GM11168 (cell line): Measurements from ENCODE around the gene DDX43.
"Not testable (repeated sequence)": the region's sequence is repeated elsewhere in the genome, so short reads cannot be mapped to it uniquely, and the experiment has no call there.

ENCODE experiments used
- in situ Hi-C: fragments of 300-500 bp; cut with MboI; formaldehyde crosslinking; loops from one replicate; pipeline ENCODE4 v1.12.0; 2022; ENCODE audit warnings: low sequenced_read_pairs; ENCODE audit not compliant: unreplicated experiment

The DDX43 gene

GRCh38 chr6:73394577-73395354 is at the start of gene DDX43:
DDX43 (plus strand) TSS chr6:73394828; CDS start chr6:73394906, 78 bp downstream.
- in situ Hi-C loops = no loop called here

- in situ Hi-C loops = no loop called here
These were observed 46.0 kb upstream of the DDX43 start for GRCh38 chr6:73348550-73349204.

GRCh38 chr6:73349311-73349710 is 45.3 kb upstream of the DDX43 start:
- in situ Hi-C loops = no loop called here

GRCh38 chr6:73353636-73354593 is 40.7 kb upstream of the DDX43 start, which contains the start of gene DPPA5:
DPPA5 (minus strand) TSS chr6:73354276; CDS start chr6:73354225, 51 bp downstream.
- in situ Hi-C loops = no loop called here

GRCh38 chr6:73362358-73362757 is 32.3 kb upstream of the DDX43 start, which contains the start of gene KHDC3L:
KHDC3L (plus strand) TSS chr6:73362658; CDS start chr6:73362730, 72 bp downstream.
- in situ Hi-C loops = no loop called here

- in situ Hi-C loops = no loop called here
These were observed 31.6 kb upstream of the DDX43 start for GRCh38 chr6:73362869-73363536.

GRCh38 chr6:73363537-73363875 is 31.1 kb upstream of the DDX43 start:
- in situ Hi-C loops = no loop called here

GRCh38 chr6:73364121-73364520 is 30.5 kb upstream of the DDX43 start:
- in situ Hi-C loops = no loop called here

GRCh38 chr6:73364549-73364948 is 30.1 kb upstream of the DDX43 start:
- in situ Hi-C loops = no loop called here

GRCh38 chr6:73367761-73368355 is 26.8 kb upstream of the DDX43 start:
- in situ Hi-C loops = no loop called here

- in situ Hi-C loops = no loop called here
These were observed 26.0 kb upstream of the DDX43 start for GRCh38 chr6:73368675-73369074.

- in situ Hi-C loops = no loop called here
These were observed 25.5 kb upstream of the DDX43 start for GRCh38 chr6:73369157-73369556.

GRCh38 chr6:73369563-73369962 is 25.1 kb upstream of the DDX43 start, which contains the start of gene OOEP:
OOEP (minus strand) TSS chr6:73369897; CDS start chr6:73369792, 105 bp downstream.
- in situ Hi-C loops = no loop called here

GRCh38 chr6:73371984-73372383 is 22.6 kb upstream of the DDX43 start:
- in situ Hi-C loops = no loop called here

GRCh38 chr6:73372516-73372915 is 22.1 kb upstream of the DDX43 start:
- in situ Hi-C loops = no loop called here

- in situ Hi-C loops = no loop called here
These were observed 19.4 kb upstream of the DDX43 start for GRCh38 chr6:73375216-73375615.

GRCh38 chr6:73377225-73377624 is 17.4 kb upstream of the DDX43 start:
- in situ Hi-C loops = no loop called here

GRCh38 chr6:73381531-73381930 is 13.1 kb upstream of the DDX43 start:
- in situ Hi-C loops = not testable (repeated sequence)

GRCh38 chr6:73382462-73383113 is 12.0 kb upstream of the DDX43 start:
- in situ Hi-C loops = no loop called here
